IPS-NIHi7 (cell line): Measurements from ENCODE around the gene EIF3D.
"Not testable (repeated sequence)": the region's sequence is repeated elsewhere in the genome, so short reads cannot be mapped to it uniquely, and the experiment has no call there.

Source experiments
- DNase-seq: peaks from one replicate; pipeline ENCODE4 v3.0.0; 2012; ENCODE audit warnings: mixed read lengths; ENCODE audit errors: extremely low spot score

EIF3D gene

GRCh38 chr22:36549033-36549432, 20.1 kb upstream of the EIF3D start:
- DNase-seq: no peak

- no peak for DNase-seq
Measured at GRCh38 chr22:36548606-36549005, 19.6 kb upstream of the EIF3D start.

- DNase-seq: no peak
Measured at GRCh38 chr22:36546932-36547331, 18.0 kb upstream of the EIF3D start.

- peak; percentile 90 for DNase-seq
Measured at GRCh38 chr22:36546092-36546804, 17.3 kb upstream of the EIF3D start.

- DNase-seq: no peak
Measured at GRCh38 chr22:36544107-36544620, 15.2 kb upstream of the EIF3D start.

GRCh38 chr22:36541831-36542411, 13.0 kb upstream of the EIF3D start:
- no peak for DNase-seq

GRCh38 chr22:36540867-36541642, 12.1 kb upstream of the EIF3D start:
- no peak for DNase-seq

- DNase-seq: no peak
Measured at GRCh38 chr22:36538529-36538928, 9.6 kb upstream of the EIF3D start.

- DNase-seq: no peak
Measured at GRCh38 chr22:36536717-36537116, 7.8 kb upstream of the EIF3D start.

GRCh38 chr22:36533320-36533719, 4.4 kb upstream of the EIF3D start:
- not testable (repeated sequence) for DNase-seq

- DNase-seq: no peak
Measured at GRCh38 chr22:36532466-36532865, 3.5 kb upstream of the EIF3D start.

GRCh38 chr22:36528341-36528740, 625 bp downstream of the EIF3D start:
- DNase-seq: no peak

- DNase-seq: no peak
Measured at GRCh38 chr22:36522662-36523061, 6.3 kb downstream of the EIF3D start.

GRCh38 chr22:36520423-36520822, 8.5 kb downstream of the EIF3D start:
- DNase-seq: no peak

GRCh38 chr22:36519906-36520305, 9.1 kb downstream of the EIF3D start:
- not testable (repeated sequence) for DNase-seq

- DNase-seq: no peak
Measured at GRCh38 chr22:36514766-36515165, 14.2 kb downstream of the EIF3D start.

- DNase-seq: no peak
Measured at GRCh38 chr22:36512991-36513390, 16.0 kb downstream of the EIF3D start.

- DNase-seq: no peak
Measured at GRCh38 chr22:36512333-36512732, 16.6 kb downstream of the EIF3D start.

GRCh38 chr22:36510966-36511881, 17.7 kb downstream of the EIF3D start:
- peak; percentile 75 for DNase-seq

- DNase-seq: no peak
Measured at GRCh38 chr22:36510384-36510783, 18.6 kb downstream of the EIF3D start.

- DNase-seq: no peak
Measured at GRCh38 chr22:36507518-36508010, 21.4 kb downstream of the EIF3D start.
